Transverse colon (tissue), 3 donors: ENCODE measurements around the gene N4BP2L2.

Experiments
- EP300 ChIP-seq: sonication (generic); formaldehyde crosslinking; IDR thresholded peaks from one replicate; pipeline ENCODE4 v1.6.1; 2017; ENCODE audit warnings: antibody characterized with exemption, low read depth
- TF ChIP-seq, protein P1 (sequence below), 5 experiments: fragments of 200-600 bp in 3 of 5; fragments of 450-650 bp in 2 of 5; sonication (generic) in 3 of 5; IDR thresholded peaks; 1 replicate in 2 of 5; 2 replicates in 3 of 5; pipeline ENCODE4 v1.5.1; 2016 to 2017; ENCODE audit warnings: antibody characterized with exemption in 5 of 5, inconsistent platforms in 3 of 5, mild to moderate bottlenecking in 2 of 5, moderate library complexity in 1 of 5

DNA sequence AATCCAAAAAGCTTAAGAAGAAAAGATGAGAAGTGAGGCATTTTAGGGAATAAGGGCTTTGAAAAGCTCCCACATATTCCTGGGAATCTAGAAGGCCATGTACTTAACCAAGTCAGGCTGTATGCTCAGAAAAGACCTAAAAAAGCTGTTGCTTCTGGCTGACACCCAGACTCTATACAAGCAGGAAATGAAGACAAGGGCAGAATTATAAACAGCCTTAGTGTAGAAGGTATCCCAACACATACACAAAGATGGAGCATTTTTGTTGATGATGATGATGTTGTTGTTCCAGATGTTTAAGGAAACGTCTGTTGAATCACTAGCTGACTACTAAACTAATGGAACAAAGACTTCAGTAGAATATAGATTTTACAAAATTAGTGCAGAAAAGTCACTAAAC, 84.6 kb downstream of the N4BP2L2 start:
- TF ChIP-seq, protein P1, sequence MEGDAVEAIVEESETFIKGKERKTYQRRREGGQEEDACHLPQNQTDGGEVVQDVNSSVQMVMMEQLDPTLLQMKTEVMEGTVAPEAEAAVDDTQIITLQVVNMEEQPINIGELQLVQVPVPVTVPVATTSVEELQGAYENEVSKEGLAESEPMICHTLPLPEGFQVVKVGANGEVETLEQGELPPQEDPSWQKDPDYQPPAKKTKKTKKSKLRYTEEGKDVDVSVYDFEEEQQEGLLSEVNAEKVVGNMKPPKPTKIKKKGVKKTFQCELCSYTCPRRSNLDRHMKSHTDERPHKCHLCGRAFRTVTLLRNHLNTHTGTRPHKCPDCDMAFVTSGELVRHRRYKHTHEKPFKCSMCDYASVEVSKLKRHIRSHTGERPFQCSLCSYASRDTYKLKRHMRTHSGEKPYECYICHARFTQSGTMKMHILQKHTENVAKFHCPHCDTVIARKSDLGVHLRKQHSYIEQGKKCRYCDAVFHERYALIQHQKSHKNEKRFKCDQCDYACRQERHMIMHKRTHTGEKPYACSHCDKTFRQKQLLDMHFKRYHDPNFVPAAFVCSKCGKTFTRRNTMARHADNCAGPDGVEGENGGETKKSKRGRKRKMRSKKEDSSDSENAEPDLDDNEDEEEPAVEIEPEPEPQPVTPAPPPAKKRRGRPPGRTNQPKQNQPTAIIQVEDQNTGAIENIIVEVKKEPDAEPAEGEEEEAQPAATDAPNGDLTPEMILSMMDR (IDR thresholded peaks at IDR 0.05) = no peak
- TF ChIP-seq EP300 = no peak
